HCT116 (cell line): ENCODE data around the gene LRRC34.

Experiments
- CEBPB ChIP-seq: IDR thresholded peaks from 2 replicates; pipeline ENCODE4 v1.6.1; 2012; ENCODE audit warnings: low read depth
- CTCF ChIP-seq, 3 experiments: fragments of 200-600 bp in 1 of 3; sonication (generic) in 1 of 3; IDR thresholded peaks in 2 of 3; conservative IDR thresholded peaks in 1 of 3; 2 replicates each; pipeline ENCODE4 v1.5.1; 2012 to 2017; ENCODE audit warnings: low read depth in 2 of 3, low read length in 2 of 3, antibody characterized with exemption in 1 of 3, borderline replicate concordance in 1 of 3, control low read depth in 1 of 3, mild to moderate bottlenecking in 1 of 3, mixed read lengths in 1 of 3, mixed run types in 1 of 3, moderate library complexity in 1 of 3; ENCODE audit not compliant: insufficient read depth in 1 of 3
- EGR1 ChIP-seq: IDR thresholded peaks from 2 replicates; pipeline ENCODE4 v1.6.1; 2012; ENCODE audit warnings: low read depth
- ELF1 ChIP-seq: IDR thresholded peaks from 2 replicates; pipeline ENCODE4 v1.6.1; 2012; ENCODE audit warnings: low read depth, borderline replicate concordance
- EZH2 ChIP-seq: fragments of 200-600 bp; sonication (generic); IDR thresholded peaks from 2 replicates; pipeline ENCODE4 v1.6.1; 2017; ENCODE audit warnings: antibody characterized with exemption, mixed run types
- JUND ChIP-seq: IDR thresholded peaks from 2 replicates; pipeline ENCODE4 v1.6.1; 2012
- MAX ChIP-seq: IDR thresholded peaks from 2 replicates; pipeline ENCODE4 v1.6.1; 2012
- POLR2A ChIP-seq: IDR thresholded peaks from 2 replicates; pipeline ENCODE4 v1.7.0; 2011; ENCODE audit warnings: borderline replicate concordance; ENCODE audit not compliant: insufficient read depth, insufficient read length; ENCODE audit errors: extremely low read depth
- POLR2AphosphoS5 ChIP-seq: IDR thresholded peaks from 2 replicates; pipeline ENCODE4 v1.6.1; 2011; ENCODE audit warnings: mild to moderate bottlenecking, low read depth, low read length, moderate library complexity
- RAD21 ChIP-seq: IDR thresholded peaks from 2 replicates; pipeline ENCODE4 v1.6.1; 2012; ENCODE audit warnings: low read depth, mild to moderate bottlenecking
- REST ChIP-seq: IDR thresholded peaks from 2 replicates; pipeline ENCODE4 v1.6.1; 2012; ENCODE audit warnings: low read depth
- SRF ChIP-seq: IDR thresholded peaks from 2 replicates; pipeline ENCODE4 v1.6.1; 2012; ENCODE audit warnings: low read depth
- TCF7L2 ChIP-seq: IDR thresholded peaks from 2 replicates; pipeline ENCODE4 v1.7.0; 2011; ENCODE audit warnings: borderline replicate concordance, inconsistent platforms; ENCODE audit not compliant: insufficient read depth, insufficient read length; ENCODE audit errors: extremely low read depth
- TF ChIP-seq, protein P1 (sequence below): IDR thresholded peaks from 2 replicates; pipeline ENCODE4 v1.6.1; 2012

GRCh38 chr3:169764312-169764881 is 48.3 kb downstream of the LRRC34 start:
- TF ChIP-seq POLR2A (no peak), TCF7L2 (no peak), POLR2AphosphoS5 (peak; percentile 58), CTCF (IDR thresholded peaks at IDR 0.05 in 2 of 3, conservative IDR thresholded peaks at IDR 0.05 in 1 of 3; ENCODE audit: borderline replicate concordance in 1 of 3, insufficient read depth in 1 of 3, low read depth in 2 of 3, low read length in 2 of 3) (no peak), CEBPB (no peak), ELF1 (no peak), EZH2 (no peak), JUND (no peak), SRF (no peak), EGR1 (no peak), MAX (no peak), REST (no peak), RAD21 (no peak)
- TF ChIP-seq, protein P1, sequence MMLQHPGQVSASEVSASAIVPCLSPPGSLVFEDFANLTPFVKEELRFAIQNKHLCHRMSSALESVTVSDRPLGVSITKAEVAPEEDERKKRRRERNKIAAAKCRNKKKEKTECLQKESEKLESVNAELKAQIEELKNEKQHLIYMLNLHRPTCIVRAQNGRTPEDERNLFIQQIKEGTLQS: no peak
